NCI-H524 treated with DMSO at 0.1 percent for 48 hours (cell line): ENCODE results near the gene HDAC5.

Source experiments
- DNase-seq: peaks from one replicate; lab custom pipeline; 2025; lab: John Stamatoyannopoulos, UW

Gene HDAC5

GRCh38 chr17:44086364-44087311, 36.8 kb downstream of the HDAC5 start:
- no peak for DNase-seq

- no peak for DNase-seq
These were observed 37.5 kb downstream of the HDAC5 start for GRCh38 chr17:44085908-44086307.

- DNase-seq, result no peak
These were observed 38.5 kb downstream of the HDAC5 start for GRCh38 chr17:44084921-44085320.

- DNase-seq, result no peak
These were observed 39.3 kb downstream of the HDAC5 start for GRCh38 chr17:44084131-44084538.

- peak; percentile 5 for DNase-seq
These were observed 40.1 kb downstream of the HDAC5 start for GRCh38 chr17:44083250-44083849.

GRCh38 chr17:44082256-44082927, 41.0 kb downstream of the HDAC5 start:
- DNase-seq, result no peak

GRCh38 chr17:44081681-44082080, 41.8 kb downstream of the HDAC5 start:
- DNase-seq, result no peak

- DNase-seq, result no peak
These were observed 43.3 kb downstream of the HDAC5 start for GRCh38 chr17:44079877-44080821.

- DNase-seq, result no peak
These were observed 45.0 kb downstream of the HDAC5 start for GRCh38 chr17:44078412-44078811.

- no peak for DNase-seq
These were observed 45.9 kb downstream of the HDAC5 start for GRCh38 chr17:44077595-44077909.

GRCh38 chr17:44076716-44077594, 46.5 kb downstream of the HDAC5 start:
- DNase-seq, result no peak

- no peak for DNase-seq
These were observed 47.7 kb downstream of the HDAC5 start for GRCh38 chr17:44075598-44076293.

- DNase-seq, result no peak
These were observed 48.5 kb downstream of the HDAC5 start for GRCh38 chr17:44074911-44075285.

GRCh38 chr17:44074231-44074910, 49.1 kb downstream of the HDAC5 start:
- DNase-seq, result no peak

GRCh38 chr17:44071772-44072171, 51.7 kb downstream of the HDAC5 start:
- DNase-seq, result no peak

GRCh38 chr17:44071198-44071520, 52.3 kb downstream of the HDAC5 start:
- no peak for DNase-seq

GRCh38 chr17:44070455-44071197, 52.8 kb downstream of the HDAC5 start, which contains the start of gene G6PC3:
Gene G6PC3, plus strand, starts transcription at chr17:44070735. Its CDS starts 231 bp downstream, at chr17:44070966.
- DNase-seq, result peak; percentile 95

- DNase-seq, result no peak
These were observed 53.4 kb downstream of the HDAC5 start for GRCh38 chr17:44069974-44070454.

GRCh38 chr17:44067545-44067940, 55.9 kb downstream of the HDAC5 start:
- no peak for DNase-seq
